HepG2 (cell line): Measurements from ENCODE around the gene DAZL.

Source experiments
- CEBPB ChIP-seq: IDR thresholded peaks from 2 replicates; pipeline ENCODE4 v1.6.1; 2011; ENCODE audit warnings: low read depth, low read length, improper control_type of control experiment, borderline replicate concordance
- HMGXB4 ChIP-seq, 2 experiments: sonication (generic) in 1 of 2; formaldehyde crosslinking in 1 of 2; IDR thresholded peaks; 2 replicates each; pipeline versions ENCODE4 v1.4.0 to v1.6.1; 2018 to 2020; ENCODE audit warnings: missing genetic modification reagents in 2 of 2, borderline replicate concordance in 1 of 2, low read depth in 1 of 2, mild to moderate bottlenecking in 1 of 2, missing biosample characterization in 1 of 2
- MLXIP ChIP-seq: sonication (generic); formaldehyde crosslinking; IDR thresholded peaks from 2 replicates; pipeline ENCODE4 v1.9.0; 2021; ENCODE audit warnings: missing genetic modification reagents, borderline replicate concordance
- REST ChIP-seq, 2 experiments: IDR thresholded peaks; 2 replicates each; pipeline ENCODE4 v1.6.1; 2011 to 2012; ENCODE audit warnings: low read length in 2 of 2, borderline replicate concordance in 1 of 2, low read depth in 1 of 2, mild to moderate bottlenecking in 1 of 2, moderate library complexity in 1 of 2

GRCh38 chr3:16604887-16605602, at the start of gene DAZL:
- TF ChIP-seq CEBPB (no peak), REST (IDR thresholded peaks at IDR 0.05; ENCODE audit: borderline replicate concordance in 1 of 2, low read depth in 1 of 2, low read length in 2 of 2) (no peak), HMGXB4 (CRISPR knock-in tag; IDR thresholded peaks at IDR 0.05; ENCODE audit: borderline replicate concordance in 1 of 2, low read depth in 1 of 2) (no peak), MLXIP (CRISPR knock-in tag) (no peak)
